Measurements from ENCODE around the gene ZBTB46.

GRCh38 chr20:63733579-63734081 is 97.4 kb downstream of the ZBTB46 start:
- no peak for TF ChIP-seq ATF3 (IDR thresholded peaks at IDR 0.05; ENCODE audit: borderline replicate concordance, extremely low read depth, low read depth, low read length)
- no peak for TF ChIP-seq KAT2A (conservative IDR thresholded peaks at IDR 0.05; ENCODE audit: control insufficient read depth, low read depth, low read length)

Data from GM12878 (cell line).